GM21381 (cell line): ENCODE data around the gene MRPS34.
"Not testable (repeated sequence)": the region's sequence is repeated elsewhere in the genome, so short reads cannot be mapped to it uniquely, and the experiment has no call there.

Experiments
- ATAC-seq: cut with Tn5 transposase; IDR thresholded peaks from one replicate; pipeline ENCODE4 v1.9.1; 2021; ENCODE audit warnings: mild to moderate bottlenecking, moderate library complexity; ENCODE audit not compliant: unreplicated experiment

The MRPS34 gene

DNA sequence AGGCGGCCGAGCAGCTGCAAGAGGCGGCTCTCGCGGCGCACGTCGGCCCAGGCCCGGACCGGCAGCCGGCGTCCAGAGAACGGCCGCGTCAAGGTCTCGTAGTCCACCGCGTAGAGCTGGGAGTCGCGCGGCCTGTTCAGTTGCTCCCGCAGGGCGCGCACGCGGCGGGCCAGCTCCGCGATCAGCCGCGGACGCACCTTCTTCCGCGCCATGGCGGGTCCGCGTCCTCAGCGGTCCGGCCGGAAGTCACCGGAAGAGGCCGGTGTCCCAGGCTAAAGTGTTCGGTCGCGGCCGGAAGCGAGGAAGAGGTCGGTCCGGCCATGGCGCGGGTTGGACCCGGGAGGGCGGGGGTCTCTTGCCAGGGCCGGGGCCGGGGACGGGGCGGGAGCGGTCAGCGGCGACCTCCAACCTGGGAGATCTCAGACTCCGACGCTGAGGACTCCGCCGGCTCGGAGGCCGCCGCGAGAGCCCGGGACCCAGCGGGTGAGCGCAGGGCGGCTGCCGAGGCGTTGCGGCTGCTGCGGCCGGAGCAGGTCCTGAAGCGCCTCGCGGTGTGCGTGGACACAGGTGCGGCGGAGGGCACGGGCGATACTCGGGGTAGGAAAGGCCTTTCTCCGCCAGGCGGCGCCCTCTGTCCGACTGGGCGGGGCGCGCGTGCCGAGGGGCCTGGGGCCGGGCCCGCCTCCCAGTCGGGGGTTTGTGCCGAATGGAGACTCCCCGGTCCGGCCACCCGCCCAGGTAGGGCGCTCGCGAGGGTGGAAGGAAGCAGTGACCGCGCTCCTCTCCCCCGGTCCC, at the start of gene MRPS34:
Gene MRPS34 (minus strand): TSS at position 227 of the 795 bp plus-strand sequence. CDS start 15 bp downstream, at position 212.
- peak; percentile 47 for ATAC-seq

DNA sequence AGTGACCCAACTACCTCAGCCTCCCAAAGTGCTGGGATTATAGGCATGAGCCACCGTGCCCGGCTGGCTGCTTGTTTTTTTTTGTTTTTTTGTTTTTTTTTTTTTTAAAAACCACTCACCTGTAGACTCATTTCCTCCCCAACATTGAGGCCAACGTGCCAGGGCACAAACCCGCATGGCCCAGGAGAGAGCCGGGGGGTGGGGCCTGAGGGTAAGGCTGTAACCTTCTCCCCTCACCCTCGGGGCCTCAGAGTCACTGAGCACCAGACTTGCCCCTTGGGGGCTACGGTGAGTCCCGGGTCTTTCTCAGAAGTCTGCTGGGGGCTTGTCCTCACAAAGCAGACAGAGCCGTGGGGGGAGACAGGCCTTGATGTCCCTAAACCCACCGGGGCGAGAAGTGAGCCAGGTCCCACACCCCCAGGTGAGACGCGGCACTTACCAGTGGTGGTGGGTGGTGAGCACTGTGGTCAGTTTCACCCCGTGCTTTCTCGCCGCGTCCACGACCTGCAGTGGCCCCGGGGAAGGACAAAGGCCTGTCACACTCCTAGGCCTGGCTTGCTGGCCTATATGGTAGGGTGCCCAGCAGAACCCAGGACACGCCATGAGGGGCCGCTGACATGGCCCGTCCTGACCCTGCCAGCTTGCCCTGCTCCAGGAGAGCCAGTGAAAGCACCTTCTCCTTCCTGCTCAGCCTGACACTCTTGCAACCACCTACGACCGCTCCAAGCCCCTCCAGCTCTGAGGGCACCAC, 49.1 kb upstream of the MRPS34 start:
- no peak for ATAC-seq

DNA sequence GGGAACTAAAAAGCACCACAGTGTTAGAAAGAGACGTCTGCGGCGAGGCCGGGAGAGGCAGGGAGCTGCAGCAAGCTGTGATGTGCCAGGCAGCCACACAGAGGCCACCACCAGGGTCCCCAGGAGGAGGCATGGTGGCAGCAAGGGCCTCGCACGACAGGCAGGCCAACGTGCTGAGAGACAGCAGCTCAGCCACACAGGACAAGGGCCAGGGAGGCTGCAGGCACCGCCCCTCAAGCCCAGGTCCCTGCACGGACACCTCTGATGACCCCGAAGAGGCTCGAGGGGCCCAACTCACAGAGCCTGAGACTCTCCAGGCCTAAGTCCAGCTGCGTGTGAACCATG, 48.0 kb upstream of the MRPS34 start:
- no peak for ATAC-seq

DNA sequence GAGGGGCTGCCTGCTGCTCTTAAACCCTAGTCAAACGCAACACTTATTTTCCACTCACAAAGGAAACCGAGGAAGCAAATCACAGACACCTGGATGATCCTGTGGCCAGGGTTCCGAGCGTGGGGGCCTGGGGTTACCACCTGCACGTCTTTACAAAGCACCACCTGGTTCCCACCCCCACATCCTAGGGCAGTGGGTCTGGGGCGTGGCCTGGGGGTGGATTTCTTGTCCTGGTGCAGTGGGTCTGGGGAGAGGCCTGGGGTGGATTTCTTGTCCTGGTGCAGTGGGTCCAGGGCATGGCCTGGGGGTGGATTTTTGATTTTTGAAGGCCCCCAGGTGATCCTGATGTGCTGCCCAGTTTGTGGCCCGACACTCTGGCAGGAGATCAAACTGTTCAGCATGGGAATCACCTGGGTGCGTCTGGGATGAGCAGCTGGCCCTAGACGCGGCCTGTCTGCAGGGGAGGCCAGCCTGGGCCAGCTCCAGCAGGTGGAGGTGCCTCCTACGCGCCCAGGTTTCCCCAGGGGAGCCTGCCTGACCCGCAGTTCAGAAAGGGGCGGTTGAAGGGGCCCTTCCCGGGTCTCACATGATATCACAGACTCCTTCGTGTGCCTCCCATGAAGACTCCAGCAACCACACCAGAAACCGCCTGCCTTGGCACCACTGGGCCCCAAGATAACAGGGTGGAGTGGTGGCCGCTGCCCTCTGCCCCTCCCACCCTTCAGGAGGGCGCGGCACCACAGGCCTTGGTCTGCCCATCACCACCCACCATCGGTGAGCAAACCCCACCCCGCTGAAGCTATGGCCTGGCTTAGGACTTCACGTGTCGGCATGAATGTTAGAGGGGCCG, 47.4 kb upstream of the MRPS34 start:
- no peak for ATAC-seq

DNA sequence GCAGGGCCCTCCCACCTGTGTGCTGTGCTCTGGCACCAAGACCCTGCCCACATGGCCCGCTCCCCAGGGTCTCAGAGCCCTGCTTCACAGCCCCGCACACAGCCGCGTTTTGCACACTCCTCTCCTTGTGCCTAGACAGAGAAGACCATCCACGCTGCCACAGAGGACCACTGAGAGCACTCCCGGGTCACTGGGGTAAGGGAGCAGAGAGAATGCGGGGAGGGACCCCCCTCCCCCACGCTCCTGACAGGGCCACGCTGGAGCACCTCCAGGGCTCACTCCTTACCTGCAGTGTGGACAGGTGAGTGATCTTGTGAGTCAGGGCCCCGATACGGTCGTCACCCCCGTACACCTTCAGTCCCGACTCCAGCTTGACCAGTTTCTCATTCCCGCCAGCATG, 46.7 kb upstream of the MRPS34 start:
- no peak for ATAC-seq

DNA sequence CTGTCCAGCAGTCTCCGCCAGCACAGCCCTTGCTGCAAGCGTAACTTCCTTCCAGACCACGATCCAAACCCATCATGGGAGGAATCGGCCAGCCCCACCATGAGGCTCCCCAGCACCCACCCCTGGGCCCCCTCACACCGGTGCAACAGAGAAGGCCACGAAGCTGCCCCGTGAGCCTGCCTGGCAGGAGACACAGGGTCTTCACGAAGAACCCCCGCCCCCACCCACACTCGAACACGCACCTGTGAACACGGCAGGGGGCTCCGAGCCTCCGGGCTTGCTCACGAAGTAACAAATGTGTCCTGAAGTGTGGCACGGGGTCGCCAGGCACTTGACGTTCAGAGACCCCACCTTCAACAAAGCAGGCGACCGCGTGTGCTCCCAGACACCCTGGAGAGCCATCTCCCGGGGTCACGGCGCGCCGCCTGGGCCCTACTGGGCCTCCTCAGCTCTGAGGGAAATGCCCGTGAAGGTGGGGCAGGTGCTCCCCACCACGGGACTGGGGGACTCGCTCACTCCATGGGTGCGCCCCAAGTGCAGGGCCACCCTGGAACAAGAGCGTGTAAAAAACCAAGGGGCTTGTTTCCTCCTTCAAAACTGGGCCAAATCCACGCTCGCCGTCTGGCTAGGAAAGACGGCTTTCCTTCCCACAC, 46.1 kb upstream of the MRPS34 start:
- no peak for ATAC-seq

DNA sequence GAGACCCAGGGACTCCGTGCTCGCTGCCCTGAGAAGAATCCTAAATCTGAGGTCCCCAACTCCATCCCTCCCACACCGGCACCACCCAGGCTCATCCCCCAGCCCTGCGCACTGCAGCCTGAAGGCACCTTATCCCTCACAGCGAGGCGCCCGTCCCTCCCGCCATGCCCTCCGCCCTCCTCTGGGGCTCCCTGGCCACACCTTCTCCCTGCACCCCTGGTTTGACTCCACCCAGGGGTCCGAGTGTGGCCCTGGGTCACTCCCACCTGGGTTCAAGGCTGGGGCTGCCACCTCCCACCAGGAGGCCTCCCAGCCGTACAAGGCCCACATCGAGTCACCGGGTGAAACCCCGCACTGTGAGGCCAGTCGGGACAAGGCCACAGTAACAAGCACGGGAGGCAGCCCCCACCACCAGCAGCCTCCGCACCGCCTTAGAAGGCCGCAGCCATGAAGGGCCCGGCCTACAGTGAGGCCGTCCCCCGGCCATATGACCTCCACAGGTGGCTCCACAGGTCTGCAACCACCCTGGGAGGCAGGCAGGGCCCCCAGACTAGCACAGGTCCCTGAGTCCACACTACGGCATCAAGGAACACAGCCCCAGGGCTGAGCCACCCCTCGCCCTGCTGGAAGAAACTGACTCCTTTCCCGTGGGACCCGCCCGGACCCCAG, 45.4 kb upstream of the MRPS34 start:
- ATAC-seq: no peak

DNA sequence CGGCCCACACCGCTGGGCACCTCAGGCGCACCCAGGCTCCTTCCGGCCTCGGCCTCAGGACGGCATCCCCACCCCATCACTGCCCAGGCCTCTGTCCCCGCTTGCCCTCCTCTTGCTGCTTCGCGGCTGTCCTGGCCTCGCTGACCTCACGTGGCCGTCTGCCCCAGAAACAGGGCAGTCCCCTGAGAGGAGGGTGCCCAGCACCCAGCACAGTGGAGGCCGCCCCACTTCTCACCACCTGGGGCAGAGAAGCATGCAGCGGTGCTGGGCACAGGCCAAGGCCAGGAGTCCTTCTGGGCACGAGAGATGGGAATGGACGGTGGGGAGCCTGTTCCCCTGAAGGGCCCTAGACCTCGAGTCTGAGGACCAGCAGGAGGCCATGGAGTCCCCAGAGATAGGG, 44.8 kb upstream of the MRPS34 start:
- no peak for ATAC-seq

DNA sequence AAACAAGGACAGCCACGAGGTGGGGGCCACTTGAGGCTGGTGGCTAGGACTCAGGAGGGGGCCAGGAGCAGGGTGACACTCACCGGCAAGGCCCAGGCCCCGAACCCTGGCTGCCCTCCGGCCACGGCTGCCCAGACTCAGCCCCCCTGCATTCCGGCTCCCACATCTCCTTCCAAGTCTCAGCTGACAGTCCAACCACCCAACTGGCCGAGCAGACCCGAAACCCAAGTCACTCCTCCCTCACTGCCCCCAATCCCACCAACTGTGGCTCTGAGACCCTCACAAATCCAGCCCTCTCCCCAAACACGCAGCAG, 44.3 kb upstream of the MRPS34 start:
- no peak for ATAC-seq

DNA sequence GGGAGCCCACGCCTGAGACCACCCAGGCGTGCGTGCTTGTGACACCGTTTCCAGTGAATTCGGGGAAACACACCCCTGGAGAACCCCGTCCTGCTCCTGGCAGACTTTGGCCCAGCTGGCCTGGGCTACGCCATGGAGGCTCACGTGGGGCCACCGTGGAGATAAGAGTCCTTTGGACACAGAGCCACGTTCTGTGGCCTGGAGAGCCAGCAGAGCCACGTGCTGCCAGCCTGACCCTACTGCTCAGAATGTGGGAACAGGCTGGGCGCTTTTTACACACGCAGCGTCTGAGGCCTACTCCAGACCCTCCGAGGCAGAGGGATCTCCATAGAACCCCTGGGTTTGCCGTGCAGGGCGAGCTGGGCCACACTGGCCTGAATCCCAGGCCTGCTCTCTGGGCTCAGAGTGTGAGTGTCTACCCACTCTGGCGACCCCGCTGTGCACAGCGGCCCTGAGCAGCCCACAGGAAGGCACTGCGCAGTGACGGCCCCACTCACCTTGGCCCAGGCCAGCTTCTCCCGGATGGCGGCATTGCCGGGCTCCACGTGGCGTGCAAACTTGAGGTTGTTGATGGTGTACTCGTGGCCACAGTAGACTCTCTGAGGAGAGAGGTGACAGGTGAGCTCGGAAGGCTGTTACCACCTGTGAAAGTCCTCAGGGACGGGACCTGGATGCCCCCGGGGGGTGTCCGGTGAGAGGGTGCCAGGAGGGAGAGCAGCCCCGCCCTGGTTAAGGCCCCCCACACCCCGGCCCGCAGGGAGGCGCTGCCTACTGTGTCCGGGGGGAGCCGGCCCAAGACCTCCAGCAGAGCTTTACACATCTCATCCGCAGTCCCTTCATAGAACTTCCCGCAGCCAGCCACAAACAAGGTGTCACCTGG, 43.7 kb upstream of the MRPS34 start:
- no peak for ATAC-seq

DNA sequence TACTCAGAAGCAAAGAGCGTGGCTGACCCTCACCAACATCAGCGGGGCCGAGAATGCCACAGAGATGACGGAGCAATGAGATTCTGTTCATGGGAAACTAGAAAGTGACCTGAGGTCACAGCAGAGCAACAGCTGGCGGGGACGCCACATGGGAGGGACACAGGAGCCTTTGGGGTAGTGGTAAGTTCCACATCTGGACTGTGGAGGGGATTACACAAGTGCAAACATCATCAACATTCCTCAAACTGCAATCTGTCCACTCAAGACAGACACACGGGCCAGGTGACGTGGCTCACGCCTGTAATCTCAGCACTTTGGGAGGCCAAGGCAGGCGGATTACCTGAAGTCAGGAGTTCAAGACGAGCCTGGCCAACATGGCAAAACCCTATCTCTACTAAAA, 42.5 kb upstream of the MRPS34 start:
- no peak for ATAC-seq

DNA sequence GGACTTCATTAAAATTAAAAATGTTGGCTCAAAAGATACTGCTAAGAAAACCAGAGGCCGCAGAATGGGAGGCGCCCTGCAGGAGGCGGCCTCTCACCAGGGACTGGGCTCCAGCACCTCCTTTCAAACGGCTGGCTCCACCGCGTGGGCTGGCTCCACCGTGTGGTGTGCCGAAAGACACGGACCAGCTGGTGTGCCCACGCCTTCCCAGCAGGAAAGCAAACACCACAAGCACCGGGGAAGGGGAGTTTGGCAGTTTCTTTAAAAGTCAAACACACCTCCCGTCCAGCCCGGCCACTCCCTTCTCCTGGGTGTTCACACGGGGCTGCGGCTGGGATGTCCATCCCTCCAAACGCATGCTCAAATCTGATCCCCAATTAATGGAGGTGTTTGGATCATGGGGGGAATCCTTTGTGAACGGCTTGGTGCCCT, 39.8 kb upstream of the MRPS34 start:
- ATAC-seq: no peak

DNA sequence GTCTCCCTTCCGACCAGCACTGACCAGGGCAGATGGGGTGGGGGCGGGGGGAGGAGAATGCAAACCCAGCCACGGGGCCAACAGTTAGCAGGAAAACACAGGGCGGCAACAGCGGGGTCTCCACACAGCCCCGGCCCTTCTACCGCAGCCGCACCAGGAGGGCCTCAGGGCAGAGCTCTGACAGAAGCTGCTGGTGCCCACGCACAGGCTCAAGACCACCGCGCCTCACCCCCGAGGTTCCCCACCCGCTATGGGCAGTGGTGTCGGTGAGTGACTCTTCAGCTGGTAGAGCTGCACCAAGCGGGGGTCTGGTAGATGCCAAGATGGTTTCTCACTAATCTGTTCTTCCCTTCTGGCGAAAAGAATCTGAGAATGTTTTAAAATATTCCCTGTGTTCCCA, 37.6 kb upstream of the MRPS34 start:
- ATAC-seq: no peak

DNA sequence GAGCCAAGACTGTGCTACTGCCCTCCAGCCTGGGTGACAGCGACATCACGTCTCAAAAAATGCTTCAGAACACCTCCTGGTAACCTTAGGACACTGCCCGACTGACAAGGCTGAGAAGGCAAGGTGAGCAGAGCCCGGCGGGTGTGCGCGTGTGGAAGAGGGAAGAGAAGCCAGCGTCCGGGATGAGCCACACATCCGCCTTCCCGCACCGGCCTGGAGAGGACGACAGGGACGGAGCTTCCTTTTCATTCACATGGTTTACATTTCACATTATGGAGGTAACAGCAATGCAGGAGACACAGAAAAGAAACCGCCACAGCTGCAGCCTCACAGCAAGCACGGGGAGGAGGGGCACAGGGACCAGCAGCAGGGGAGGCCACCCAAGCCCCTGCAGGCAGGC, 37.2 kb upstream of the MRPS34 start:
- no peak for ATAC-seq

DNA sequence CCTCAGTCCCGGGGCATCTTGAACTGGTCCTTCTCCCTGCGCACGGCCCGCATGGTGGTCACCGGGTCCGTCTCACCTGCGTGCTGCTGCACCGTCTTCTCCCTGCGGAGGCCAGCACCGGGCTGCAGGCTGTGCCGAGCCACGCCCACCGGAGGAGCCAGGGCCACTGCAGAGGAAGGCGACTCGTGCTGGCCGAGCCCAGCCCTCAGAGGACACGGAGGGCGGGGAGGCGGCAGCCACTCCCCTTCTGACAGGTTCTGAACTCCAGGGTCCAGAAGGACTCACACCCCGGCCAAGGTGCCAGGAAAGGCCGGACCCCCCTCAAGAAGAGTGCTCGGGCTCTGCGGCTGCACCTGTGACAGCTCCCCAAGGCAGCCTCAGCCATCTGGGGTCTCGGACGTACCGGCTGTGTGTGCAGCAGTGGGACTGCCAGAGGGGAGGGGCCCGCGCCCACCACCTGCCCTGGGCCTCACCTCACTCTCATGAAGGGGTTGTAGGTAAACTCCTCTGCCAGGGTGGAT, 36.4 kb upstream of the MRPS34 start:
- no peak for ATAC-seq

DNA sequence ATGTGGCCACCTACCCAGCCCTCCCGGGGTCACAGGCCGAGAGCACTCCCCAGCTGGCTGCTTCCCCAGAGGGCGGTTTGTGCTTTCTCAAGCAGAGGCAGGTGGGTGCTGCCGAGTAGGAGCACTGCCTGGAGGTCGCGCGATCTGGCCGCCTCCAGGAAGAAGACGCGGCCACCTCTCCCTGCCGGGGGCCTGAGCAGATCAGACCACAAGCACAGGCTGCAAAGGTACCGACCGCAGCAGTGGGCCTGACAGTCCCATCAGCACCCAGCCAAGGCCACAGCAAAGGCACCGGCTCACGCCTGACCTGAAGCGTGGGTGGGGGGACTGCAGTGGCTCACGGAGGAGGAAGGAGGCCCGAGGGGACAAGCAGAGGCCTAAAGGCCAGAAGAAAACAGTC, 35.8 kb upstream of the MRPS34 start:
- no peak for ATAC-seq

DNA sequence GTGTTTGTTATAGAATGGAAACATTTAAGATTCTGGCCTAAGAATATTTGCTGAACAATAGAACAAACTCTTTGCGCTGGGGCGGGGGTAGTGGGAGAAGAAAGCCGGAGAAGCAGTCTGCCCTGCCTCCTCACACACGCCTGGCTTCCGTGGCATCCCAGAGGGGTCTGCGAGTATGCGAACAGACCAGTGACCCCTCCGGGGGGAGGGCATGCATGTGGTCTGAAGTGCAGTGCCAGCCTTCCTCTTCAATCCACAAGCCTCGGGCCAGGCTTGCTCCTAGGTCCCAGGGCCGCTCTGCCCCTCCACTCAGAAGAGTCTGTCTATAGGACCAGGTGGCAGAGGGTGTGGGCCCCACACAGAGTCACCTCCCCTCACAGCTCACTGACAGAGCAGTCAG, 34.7 kb upstream of the MRPS34 start:
- no peak for ATAC-seq

DNA sequence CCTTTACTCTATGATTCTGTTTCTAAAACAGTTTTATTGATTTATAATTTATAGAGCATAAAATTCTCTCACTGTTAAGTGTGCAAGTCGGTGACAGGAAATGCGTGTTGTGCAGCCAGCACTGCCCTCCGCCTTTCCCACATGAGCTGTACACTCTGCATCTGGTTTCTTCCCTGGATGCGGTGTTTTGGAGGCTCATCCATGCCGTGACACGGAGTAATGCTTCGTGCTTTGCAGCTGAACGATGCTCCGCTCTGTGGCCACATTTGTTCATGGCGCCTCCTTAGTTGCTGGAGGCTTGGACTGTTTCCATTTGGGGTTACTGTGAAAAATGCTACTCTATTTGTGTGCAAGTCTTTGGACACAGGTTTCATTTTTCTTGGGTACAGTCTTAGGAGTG, 27.8 kb upstream of the MRPS34 start:
- no peak for ATAC-seq

DNA sequence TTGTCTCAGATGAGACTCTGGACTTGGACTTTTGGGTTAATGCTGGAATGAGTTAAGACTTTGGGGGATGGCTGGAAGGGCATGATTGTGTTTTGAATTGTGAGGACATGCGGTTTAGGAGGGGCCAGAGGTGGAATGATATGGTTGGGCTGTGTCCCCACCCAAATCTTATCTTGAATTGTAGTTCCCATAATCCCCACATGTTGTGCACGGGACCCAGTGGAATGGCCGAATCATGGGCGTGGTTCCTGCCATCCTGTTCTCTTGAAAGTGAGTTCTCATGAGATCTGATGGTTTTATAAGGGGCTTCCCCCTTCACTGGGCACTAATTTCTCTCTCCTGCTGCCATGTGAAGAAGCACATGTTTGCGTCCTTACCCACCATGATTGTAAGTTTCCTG, 26.3 kb upstream of the MRPS34 start:
- ATAC-seq: not testable (repeated sequence)
